NB4 (cell line): ENCODE data around the gene KLHDC7A.

Source experiments
- DNase-seq: peaks from one replicate; pipeline ENCODE4 v3.0.0; 2010; ENCODE audit warnings: low read depth
- H3K4me3 ChIP-seq: one replicate; pipeline ENCODE4 v1.5.1; 2011; ENCODE audit warnings: mild to moderate bottlenecking, low read depth, low read length, moderate library complexity
- CTCF ChIP-seq: IDR thresholded peaks from one replicate; pipeline ENCODE4 v1.5.1; 2012; ENCODE audit warnings: low read depth, low read length
- MAX ChIP-seq: IDR thresholded peaks from 2 replicates; pipeline ENCODE4 v1.6.1; 2011; ENCODE audit warnings: low read depth, low read length
- MYC ChIP-seq: IDR thresholded peaks from 2 replicates; pipeline ENCODE4 v1.6.1; 2011; ENCODE audit warnings: low read depth, low read length
- POLR2A ChIP-seq: IDR thresholded peaks from 2 replicates; pipeline ENCODE4 v1.6.1; 2011; ENCODE audit warnings: mild to moderate bottlenecking; ENCODE audit not compliant: insufficient read length; ENCODE audit errors: extremely low read depth

The KLHDC7A gene

GRCh38 chr1:18528616-18529015 lies 47.9 kb downstream of the KLHDC7A start:
- no peak overlapping the region for H3K4me3 ChIP-seq
- DNase-seq, result no peak
- TF ChIP-seq MYC (no peak), CTCF (no peak), POLR2A (no peak), MAX (no peak)

GRCh38 chr1:18529714-18530113 lies 49.0 kb downstream of the KLHDC7A start:
- no peak for DNase-seq
- no peak for TF ChIP-seq CTCF
- no peak for TF ChIP-seq MAX
- TF ChIP-seq MYC, result no peak
- TF ChIP-seq POLR2A, result no peak
- no peak overlapping the region for H3K4me3 ChIP-seq

- TF ChIP-seq POLR2A, result no peak
- peak; percentile 45 for TF ChIP-seq CTCF
- DNase-seq, result peak; percentile 20
Measured at GRCh38 chr1:18530587-18531502, 50.1 kb downstream of the KLHDC7A start.

GRCh38 chr1:18531503-18531845 lies 50.7 kb downstream of the KLHDC7A start:
- no peak overlapping the region for H3K4me3 ChIP-seq
- TF ChIP-seq MYC, result no peak
- TF ChIP-seq CTCF, result no peak
- no peak for TF ChIP-seq MAX
- no peak for DNase-seq

More at GRCh38 chr1:18530587-18531502, 50.1 kb downstream of the KLHDC7A start:
- no peak overlapping the region for H3K4me3 ChIP-seq

- TF ChIP-seq CTCF, result no peak
- no peak for TF ChIP-seq POLR2A
- no peak for TF ChIP-seq MAX
- TF ChIP-seq MYC, result no peak
- no peak for DNase-seq
- no peak overlapping the region for H3K4me3 ChIP-seq
Measured at GRCh38 chr1:18532390-18533170, 51.9 kb downstream of the KLHDC7A start.
